ENCODE measurements around the gene GPSM1.

- TF ChIP-seq CTCF (conservative IDR thresholded peaks at IDR 0.05) (no peak), ZFX (IDR thresholded peaks at IDR 0.05) (no peak)
Measured at GRCh38 chr9:136368190-136368589, 40.9 kb downstream of the GPSM1 start.

Data from C4-2B (cell line).